GM19438 (cell line): ENCODE measurements around the gene AFAP1L1.
"Not testable (repeated sequence)": the region's sequence is repeated elsewhere in the genome, so short reads cannot be mapped to it uniquely, and the experiment has no call there.

Experiments
- ATAC-seq: cut with Tn5 transposase; IDR thresholded peaks from one replicate; pipeline ENCODE4 v1.9.1; 2021; ENCODE audit warnings: low read depth; ENCODE audit not compliant: unreplicated experiment

The AFAP1L1 gene

DNA sequence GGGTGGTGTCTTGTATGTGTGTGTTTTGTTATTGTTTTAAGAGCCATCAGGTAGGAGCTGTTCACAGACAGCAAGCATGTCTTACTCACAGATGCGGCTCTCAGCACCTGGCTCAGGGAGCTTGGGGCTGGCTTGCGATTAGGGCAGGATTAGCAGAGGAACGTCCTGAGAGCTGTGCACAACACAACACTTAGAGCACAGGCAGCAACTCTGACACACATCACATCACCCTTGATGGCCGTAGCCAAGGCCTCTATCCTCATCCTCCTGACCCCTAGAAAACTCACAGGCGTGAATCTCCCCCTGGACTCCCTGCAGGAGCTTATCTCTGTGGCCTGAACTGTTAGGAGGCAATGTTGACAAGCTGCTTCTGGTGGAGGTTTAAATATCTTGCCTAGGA, 114.5 kb downstream of the AFAP1L1 start:
- no peak for ATAC-seq

DNA sequence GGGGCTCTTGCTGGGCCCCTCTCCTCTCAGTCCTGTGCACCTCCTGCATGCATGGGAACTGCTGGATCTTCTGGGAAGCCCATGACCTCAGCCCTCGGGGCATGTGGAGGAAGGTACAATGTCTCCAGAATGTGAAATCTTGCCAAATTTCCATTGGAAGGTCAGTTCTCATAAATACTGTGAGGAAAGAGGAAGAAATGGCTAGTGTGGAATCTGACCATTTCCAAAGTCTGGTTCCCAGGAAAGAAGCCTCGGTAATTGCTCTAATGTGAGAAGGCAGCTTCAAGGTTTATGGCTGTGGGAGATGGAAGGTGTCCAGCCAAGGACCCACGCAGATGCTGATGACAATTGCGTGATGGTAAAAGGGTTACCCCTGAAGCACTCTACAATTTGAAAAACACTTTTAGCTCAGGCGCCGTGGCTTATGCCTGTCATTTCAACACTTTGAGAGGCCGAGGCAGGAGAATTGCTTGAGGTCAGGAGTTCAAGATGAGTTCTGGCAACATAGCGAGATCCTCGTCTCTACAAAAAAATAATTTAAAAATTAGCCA, 115.5 kb downstream of the AFAP1L1 start:
- ATAC-seq: no peak

DNA sequence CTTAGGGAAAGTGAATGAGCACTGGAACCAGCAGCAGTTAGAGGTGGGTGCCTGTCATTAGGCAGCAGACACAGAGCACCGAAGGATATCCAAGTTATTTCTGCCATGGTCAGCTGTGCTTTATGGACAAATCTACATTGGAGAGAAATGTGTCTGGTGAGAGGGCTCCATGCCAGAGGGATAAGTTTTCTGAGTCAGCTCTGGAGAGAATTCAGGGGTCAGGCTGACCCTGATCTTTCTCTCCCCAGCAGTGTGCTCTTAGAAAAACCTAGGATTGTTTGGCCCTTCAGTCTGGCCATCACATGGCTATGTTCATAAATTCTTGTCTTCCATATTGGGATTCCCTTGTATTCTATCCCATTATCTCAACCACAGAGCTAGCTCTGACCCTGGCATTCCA, 116.3 kb downstream of the AFAP1L1 start:
- no peak for ATAC-seq

DNA sequence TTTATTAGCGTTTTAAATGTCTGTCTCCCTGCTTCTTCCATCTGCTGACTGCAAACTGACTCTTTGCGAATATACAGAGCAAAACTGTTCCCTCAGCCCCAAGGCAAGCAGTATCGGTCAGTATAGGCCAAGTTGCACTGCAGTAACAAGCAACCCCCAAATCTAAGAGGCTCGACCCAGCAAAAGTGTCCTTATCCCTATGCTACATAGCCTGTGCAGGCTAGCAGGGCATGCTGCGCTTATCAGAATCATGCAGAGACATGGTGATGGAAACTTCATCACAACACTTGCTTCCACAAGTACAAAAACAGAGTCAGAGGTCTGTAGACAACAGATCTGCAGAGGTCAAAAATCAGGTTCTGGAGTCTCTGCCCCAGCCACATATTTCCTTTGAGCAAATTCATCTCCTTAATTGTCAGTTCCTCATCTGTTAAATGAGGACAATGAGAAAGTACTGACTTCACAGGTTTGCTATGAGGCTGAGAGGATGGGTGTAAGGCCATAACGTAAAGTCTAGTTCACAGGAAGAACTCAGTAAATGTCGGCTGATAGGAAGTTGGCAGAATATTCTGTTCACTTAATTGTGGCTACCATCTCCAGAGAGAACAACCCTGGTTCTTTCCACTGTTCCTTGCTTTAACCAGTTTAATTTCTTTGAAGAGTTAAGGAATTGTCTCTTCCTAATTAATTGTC, 117.0 kb downstream of the AFAP1L1 start:
- no peak for ATAC-seq

DNA sequence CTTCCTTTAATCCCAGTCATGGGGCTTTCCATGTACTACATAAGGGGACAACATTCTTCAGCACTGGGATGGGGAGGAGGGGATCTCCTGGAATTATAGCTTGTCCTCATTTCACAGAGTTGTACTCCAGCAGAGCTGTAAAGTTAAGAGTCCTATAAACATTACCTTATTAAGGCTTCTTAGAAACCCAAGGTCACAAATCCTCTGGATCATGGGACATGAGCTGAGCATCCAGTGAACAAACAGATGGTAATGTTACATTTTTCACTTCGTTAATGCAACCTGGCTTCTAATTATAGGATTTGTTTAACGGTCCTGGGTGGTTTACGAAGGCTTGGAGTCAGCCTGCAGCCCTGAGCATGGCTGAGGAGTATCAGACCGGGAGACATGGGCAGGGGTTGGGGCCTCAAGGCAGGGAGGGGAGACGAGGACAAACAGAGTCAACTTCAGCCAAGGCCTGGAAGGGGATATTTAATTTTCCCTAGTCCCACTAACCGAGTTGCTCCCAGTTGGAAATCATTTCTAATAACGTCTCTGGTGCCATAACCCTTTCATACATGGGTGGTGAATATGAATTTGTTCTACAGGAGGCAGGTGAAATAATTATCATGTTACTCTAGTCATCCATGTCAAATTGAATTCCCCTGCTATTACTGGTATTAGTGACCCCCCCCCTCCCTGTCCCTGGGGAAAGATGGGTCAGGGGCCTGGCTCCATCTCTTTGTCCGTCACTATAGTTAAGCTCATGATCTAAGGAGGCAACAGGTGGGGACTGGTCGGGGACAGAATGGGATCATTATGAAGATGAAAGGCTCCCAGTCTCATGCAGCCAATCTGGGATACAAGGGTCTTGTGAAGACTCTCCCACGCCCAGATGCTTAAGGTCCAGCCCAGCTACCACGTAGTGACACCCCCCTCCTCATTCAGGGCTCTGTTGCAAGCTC, 118.2 kb downstream of the AFAP1L1 start:
- ATAC-seq: no peak

DNA sequence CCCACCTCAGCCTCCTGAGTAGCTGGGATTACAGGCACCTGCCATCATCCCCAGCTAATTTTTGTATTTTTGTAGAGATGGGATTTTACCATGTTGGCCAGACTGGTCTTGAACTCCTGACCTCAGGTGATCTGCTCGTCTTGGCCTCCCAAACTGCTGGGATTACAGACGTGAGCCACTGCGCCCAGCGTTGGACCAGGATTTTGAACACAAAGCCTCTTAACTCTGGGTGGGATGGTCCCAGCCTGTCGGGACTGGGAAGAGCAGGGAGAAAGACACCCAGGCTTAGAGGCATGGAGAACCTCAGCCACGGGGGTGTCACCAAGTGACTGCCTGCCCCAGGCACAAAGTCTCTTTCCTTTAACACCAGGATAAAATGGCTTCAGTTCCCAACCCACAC, 119.4 kb downstream of the AFAP1L1 start:
- ATAC-seq: not testable (repeated sequence)
